KOPT-K1 (cell line): Measurements from ENCODE around the gene PSMC3IP.
"Not testable (repeated sequence)": the region's sequence is repeated elsewhere in the genome, so short reads cannot be mapped to it uniquely, and the experiment has no call there.

Experiments
- H3K27ac ChIP-seq: fragments of 200-600 bp; sonication (generic); 2 replicates; pipeline ENCODE4 v1.5.1; 2016; ENCODE audit warnings: antibody characterized with exemption, mild to moderate bottlenecking, low read depth, low read length; ENCODE audit not compliant: poor library complexity, severe bottlenecking
- H3K36me3 ChIP-seq: fragments of 200-600 bp; sonication (generic); 2 replicates; pipeline ENCODE4 v1.5.1; 2017; ENCODE audit warnings: antibody characterized with exemption, mild to moderate bottlenecking, low read length, moderate library complexity; ENCODE audit not compliant: insufficient read depth
- H3K9me3 ChIP-seq: fragments of 200-600 bp; sonication (generic); 2 replicates; pipeline ENCODE4 v1.5.1; 2017; ENCODE audit warnings: antibody characterized with exemption, low read length, mild to moderate bottlenecking; ENCODE audit not compliant: insufficient read depth, poor library complexity, severe bottlenecking

Gene PSMC3IP

DNA sequence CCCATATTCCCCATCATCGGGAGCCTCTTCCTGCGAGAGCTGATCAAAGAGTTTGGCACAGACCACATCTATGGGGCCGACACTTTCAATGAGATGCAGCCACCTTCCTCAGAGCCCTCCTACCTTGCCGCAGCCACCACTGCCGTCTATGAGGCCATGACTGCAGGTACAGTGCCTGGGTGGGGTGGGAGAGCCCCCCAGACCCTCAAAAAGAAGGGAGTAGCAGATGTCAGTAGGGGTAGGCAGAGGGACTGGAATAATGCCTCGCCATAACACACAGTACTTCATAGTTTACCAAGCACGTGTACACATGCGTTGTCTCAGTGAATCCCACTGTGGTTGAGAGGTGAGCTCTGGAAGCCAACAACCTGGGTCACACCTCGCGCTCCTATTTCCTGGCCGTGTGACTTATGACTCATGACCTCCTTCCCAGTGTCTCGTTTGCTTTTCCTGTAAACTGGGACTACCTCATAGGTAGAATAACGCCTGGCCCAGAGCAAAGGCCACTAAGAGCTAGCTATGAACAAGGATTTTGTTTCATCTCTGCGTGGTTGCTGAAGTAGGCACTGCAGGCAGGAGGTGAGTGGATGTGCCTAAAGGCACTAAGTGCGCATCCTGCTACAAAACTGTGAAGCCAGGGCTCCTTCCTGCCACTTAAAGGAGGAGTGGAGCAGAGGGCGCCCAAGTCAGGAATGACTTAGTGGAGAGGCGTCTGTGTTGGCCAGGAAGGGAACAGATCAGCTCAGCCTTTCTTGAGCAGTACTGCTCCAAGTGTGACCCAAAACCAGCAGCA lies 36.3 kb downstream of the PSMC3IP start:
- Histone ChIP-seq H3K27ac (peak overlapping the region; percentile 12), H3K36me3 (peaks cover 8% of the 10 kb centered on the region; the same call in 1 of the 2 replicates), H3K9me3 (no peaks in the 10 kb centered on the region)

GRCh38 chr17:42540558-42540957 lies 37.0 kb downstream of the PSMC3IP start:
- H3K27ac ChIP-seq, result peak overlapping the region; percentile 12
- not testable (repeated sequence) for H3K9me3 ChIP-seq, H3K36me3 ChIP-seq

DNA sequence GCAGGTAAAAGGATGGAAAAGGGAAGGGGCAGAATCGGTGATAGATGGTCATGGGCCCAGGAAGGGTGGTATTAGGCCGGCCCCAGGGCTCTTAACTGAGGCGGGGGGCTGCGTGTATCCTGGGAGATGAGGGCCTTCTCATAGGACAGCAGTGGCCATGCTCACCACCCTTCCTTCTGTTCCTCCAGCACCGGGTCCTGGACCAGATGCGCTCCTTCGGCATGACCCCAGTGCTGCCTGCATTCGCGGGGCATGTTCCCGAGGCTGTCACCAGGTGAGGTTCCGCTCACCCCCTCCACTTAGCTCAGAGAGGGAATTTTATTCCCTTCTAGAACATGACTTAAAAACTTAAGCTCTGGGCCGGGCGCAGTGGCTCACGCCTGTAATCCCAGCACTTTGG lies 39.0 kb downstream of the PSMC3IP start:
- peaks cover 8% of the 10 kb centered on the region; the same call in 1 of the 2 replicates for H3K36me3 ChIP-seq
- no peaks in the 10 kb centered on the region for H3K9me3 ChIP-seq
- no peak overlapping the region for H3K27ac ChIP-seq

GRCh38 chr17:42537826-42538451 lies 39.6 kb downstream of the PSMC3IP start:
- Histone ChIP-seq H3K9me3 (no peaks in the 10 kb centered on the region), H3K27ac (no peak overlapping the region), H3K36me3 (peaks cover 7% of the 10 kb centered on the region; the same call in 1 of the 2 replicates)

DNA sequence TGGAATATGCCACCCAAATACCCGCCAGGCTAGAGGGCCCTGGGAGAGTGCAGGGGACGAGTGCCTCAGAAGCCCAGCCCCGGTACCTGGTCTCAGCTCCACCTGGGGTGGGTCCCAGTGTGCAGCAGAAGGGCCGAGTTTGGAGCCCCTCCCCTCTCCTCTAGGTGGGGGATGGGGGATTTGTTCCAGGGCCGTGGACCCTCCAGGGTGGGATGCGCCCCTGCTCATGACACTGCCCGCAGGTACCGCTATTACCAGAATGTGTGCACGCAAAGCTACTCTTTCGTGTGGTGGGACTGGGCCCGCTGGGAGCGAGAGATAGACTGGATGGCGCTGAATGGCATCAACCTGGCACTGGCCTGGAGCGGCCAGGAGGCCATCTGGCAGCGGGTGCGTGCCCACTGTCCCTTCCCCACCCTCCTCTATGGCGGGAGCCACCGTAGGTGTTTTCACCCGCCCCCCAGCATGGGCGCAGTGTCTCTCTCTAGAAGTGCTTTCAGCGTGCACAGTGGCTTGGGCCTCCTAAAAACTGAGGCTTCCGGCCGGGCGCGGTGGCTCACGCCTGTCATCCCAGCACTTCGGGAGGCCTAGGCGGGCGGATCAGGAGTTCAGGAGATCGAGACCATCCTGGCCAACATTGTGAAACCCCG lies 40.2 kb downstream of the PSMC3IP start:
- peak overlapping the region; percentile 57 for H3K27ac ChIP-seq
- H3K9me3 ChIP-seq, result no peaks in the 10 kb centered on the region
- 0 out of 2 replicates have a peak, but pooled peaks cover under 1% of the 10 kb centered on the region for H3K36me3 ChIP-seq

DNA sequence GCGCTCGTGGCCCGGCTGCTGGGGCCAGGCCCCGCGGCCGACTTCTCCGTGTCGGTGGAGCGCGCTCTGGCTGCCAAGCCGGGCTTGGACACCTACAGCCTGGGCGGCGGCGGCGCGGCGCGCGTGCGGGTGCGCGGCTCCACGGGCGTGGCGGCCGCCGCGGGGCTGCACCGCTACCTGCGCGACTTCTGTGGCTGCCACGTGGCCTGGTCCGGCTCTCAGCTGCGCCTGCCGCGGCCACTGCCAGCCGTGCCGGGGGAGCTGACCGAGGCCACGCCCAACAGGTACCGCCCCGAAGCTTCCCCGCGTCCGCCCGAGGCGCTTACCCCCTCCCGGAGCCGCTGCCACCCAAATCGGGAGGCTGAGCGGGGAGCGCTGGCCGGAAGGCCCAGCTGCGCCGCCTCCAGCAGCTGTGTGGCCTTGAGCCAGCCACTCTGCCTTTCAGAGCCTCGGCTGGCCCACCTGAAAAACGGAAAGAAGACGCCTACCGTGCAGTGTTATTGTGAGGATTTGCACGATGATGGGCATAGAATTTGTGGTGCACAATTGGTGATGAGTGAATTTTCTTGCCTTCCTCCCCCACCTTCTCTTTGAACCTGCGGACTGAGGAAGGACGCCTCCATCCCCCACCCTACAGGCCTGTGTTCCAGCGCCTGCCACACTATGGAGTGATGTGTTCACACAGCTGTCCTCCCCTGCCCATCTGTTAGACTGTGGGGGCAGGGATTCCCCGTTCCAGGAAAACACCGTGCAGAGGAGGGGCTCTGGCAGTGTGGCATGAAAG lies 41.0 kb downstream of the PSMC3IP start:
- no peaks in the 10 kb centered on the region for H3K9me3 ChIP-seq
- H3K36me3 ChIP-seq, result no peaks in the 10 kb centered on the region
- H3K27ac ChIP-seq, result peak overlapping the region; percentile 57

- Histone ChIP-seq H3K36me3 (no peaks in the 10 kb centered on the region), H3K27ac (peak within 1 kb of the TSS; percentile 57), H3K9me3 (no peaks in the 10 kb centered on the region)
Observed at GRCh38 chr17:42536048-42536371, 41.5 kb downstream of the PSMC3IP start, which contains the start of gene NAGLU. Gene NAGLU, plus strand, starts transcription at chr17:42536241. Its CDS starts 32 bp downstream, at chr17:42536273.

DNA sequence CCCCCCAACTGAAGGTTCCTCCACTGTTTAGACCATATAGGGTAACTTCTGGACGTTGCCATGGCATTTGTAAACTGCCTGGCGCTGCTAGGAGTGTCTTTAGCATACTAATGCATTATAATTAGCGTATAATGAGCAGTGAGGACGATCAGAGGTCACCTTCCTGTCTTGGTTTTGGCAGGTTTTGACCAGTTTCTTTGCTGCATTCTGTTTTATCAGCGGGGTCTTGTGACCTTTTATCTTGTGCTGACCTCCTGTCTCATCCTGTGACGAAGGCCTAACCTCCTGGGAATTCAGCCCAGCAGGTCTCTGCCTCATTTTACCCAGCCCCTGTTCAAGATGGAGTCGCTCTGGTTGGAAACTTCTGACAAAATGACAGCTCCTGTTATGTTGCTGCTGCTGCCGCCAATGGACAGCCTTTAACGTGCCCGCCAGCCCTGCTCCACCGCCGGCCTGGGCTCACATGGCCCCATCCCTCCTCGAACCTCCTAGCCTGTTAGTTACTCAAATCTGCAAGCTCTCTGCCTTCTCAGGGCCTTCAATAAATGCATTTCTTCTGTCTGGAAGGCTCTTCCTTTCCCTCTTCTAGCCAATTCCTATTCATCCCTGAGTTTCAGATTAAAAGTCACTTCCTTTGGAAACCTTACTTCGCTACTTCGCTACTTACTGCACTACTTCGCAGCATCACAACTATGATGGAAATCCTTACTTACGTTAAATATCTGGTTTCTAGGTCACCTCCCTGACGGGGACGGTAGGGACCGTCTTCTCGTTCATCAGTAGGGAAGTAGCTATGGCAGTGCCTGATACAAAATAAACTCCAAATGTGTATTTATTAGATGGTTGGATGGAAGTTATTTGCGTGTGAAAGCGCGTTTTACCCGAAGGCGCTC lies 42.1 kb downstream of the PSMC3IP start:
- Histone ChIP-seq H3K27ac (peak overlapping the region; percentile 57), H3K36me3 (no peaks in the 10 kb centered on the region), H3K9me3 (no peaks in the 10 kb centered on the region)

- H3K9me3 ChIP-seq, result no peaks in the 10 kb centered on the region
- H3K36me3 ChIP-seq, result no peaks in the 10 kb centered on the region
- peak overlapping the region; percentile 79 for H3K27ac ChIP-seq
Observed at GRCh38 chr17:42531455-42532354, 45.8 kb downstream of the PSMC3IP start.

- Histone ChIP-seq H3K36me3 (no peaks in the 10 kb centered on the region), H3K27ac (peak overlapping the region; percentile 79), H3K9me3 (no peaks in the 10 kb centered on the region)
Observed at GRCh38 chr17:42530952-42531454, 46.5 kb downstream of the PSMC3IP start.

DNA sequence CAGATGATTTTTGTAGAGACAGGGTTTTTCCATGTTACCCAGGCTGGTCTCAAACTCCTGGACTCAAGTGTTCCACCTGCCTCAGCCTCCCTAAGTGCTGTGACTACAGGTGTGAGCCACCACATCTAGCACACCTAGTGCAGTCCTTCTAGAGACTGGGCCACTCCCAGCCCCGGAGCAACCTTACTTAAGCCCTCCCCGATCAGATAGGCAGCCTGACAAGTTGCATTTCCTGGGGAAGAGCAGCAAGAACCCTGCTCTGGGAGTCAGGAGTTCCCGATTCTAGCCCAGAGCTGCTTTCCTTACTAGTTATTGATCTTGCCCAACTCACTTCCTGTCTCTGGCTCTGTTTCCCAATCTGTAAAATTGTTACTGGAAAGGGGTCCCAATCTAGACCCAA lies 48.5 kb downstream of the PSMC3IP start:
- Histone ChIP-seq H3K9me3 (no peaks in the 10 kb centered on the region), H3K36me3 (no peaks in the 10 kb centered on the region), H3K27ac (peak overlapping the region; percentile 79)

GRCh38 chr17:42527932-42528331 lies 49.6 kb downstream of the PSMC3IP start:
- H3K27ac ChIP-seq, result no peak overlapping the region
- H3K36me3 ChIP-seq, result no peaks in the 10 kb centered on the region
- no peaks in the 10 kb centered on the region for H3K9me3 ChIP-seq

DNA sequence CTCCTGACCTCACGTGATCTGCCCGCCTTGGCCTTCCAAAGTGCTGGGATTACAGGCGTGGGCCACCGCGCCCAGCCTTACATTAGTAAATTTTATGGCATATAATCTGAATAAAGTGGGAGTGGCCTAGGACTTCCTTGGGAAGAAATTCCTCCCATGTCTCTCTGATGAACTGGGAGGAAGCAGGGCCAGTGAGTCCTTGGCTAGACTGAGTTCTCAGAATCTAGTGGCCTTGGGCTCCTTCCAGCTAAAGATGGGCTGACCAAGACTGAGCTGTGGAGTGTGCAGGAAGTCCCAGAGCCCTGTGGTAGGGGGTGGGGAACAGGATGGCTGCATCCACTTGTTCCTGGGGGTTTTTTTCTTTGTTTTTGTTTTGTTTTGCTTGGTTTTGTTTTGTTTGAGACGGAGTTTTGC lies 51.5 kb downstream of the PSMC3IP start:
- H3K9me3 ChIP-seq, result no peaks in the 10 kb centered on the region
- no peaks in the 10 kb centered on the region for H3K36me3 ChIP-seq
- no peak overlapping the region for H3K27ac ChIP-seq
